Gastrocnemius medialis (tissue), 4 donors: ENCODE results near the gene TCF23.

Experiments used
- CTCF ChIP-seq, 5 experiments: fragments of 450-650 bp in 3 of 5; fragments of 200-600 bp in 2 of 5; sonication (generic) in 2 of 5; IDR thresholded peaks in 4 of 5; conservative IDR thresholded peaks in 1 of 5; 1 replicate in 4 of 5; 2 replicates in 1 of 5; pipeline ENCODE4 v1.5.1; 2016 to 2019; ENCODE audit warnings: antibody characterized with exemption in 5 of 5, mild to moderate bottlenecking in 3 of 5, moderate library complexity in 3 of 5
- POLR2A ChIP-seq, 2 donors: fragments of 450-650 bp; IDR thresholded peaks; one replicate each; pipeline ENCODE4 v1.6.1; 2017; ENCODE audit warnings: antibody characterized with exemption in 2 of 2, mild to moderate bottlenecking in 2 of 2, moderate library complexity in 2 of 2

- no peak for TF ChIP-seq CTCF (IDR thresholded peaks at IDR 0.05 in 4 of 5, conservative IDR thresholded peaks at IDR 0.05 in 1 of 5)
- TF ChIP-seq POLR2A (IDR thresholded peaks at IDR 0.05): no peak
Observed at GRCh38 chr2:27162151-27163121, 13.6 kb downstream of the TCF23 start.
